ENCODE measurements around the gene CCDC137.
A peak's percentile ranks its signal among the peaks of the same experiment; 100 is the strongest.
"Not testable (repeated sequence)": the region's sequence is repeated elsewhere in the genome, so short reads cannot be mapped to it uniquely, and the experiment has no call there.

CCDC137 gene

GRCh38 chr17:81675515-81676221 lies 9.1 kb downstream of the CCDC137 start:
- DNase-seq (ENCODE audit: low spot score in 2 of 2); H3K4me1 Mint-ChIP-seq; H3K27me3 Mint-ChIP-seq; H3K27ac Mint-ChIP-seq (ENCODE audit: low read depth); H3K9me3 Mint-ChIP-seq; H3K4me3 Mint-ChIP-seq; ATAC-seq (replicated peaks; ENCODE audit: extremely low read depth, poor library complexity, severe bottlenecking): not testable (repeated sequence)
- H3K36me3 Mint-ChIP-seq (ENCODE audit: insufficient read depth) = peaks cover 12% of the 10 kb centered on the region

- H3K4me3 Mint-ChIP-seq = no peak overlapping the region
- peaks cover 7% of the 10 kb centered on the region for H3K4me1 Mint-ChIP-seq
- no peaks in the 10 kb centered on the region for H3K9me3 Mint-ChIP-seq
- H3K27me3 Mint-ChIP-seq = no peaks in the 10 kb centered on the region
- no peak overlapping the region for H3K27ac Mint-ChIP-seq (ENCODE audit: low read depth)
- DNase-seq (ENCODE audit: low spot score in 2 of 2) = no peak
- peaks cover 7% of the 10 kb centered on the region for H3K36me3 Mint-ChIP-seq (ENCODE audit: insufficient read depth)
- ATAC-seq (replicated peaks; ENCODE audit: extremely low read depth, poor library complexity, severe bottlenecking) = no peak
Observed at GRCh38 chr17:81676906-81677305, 10.4 kb downstream of the CCDC137 start.

- ATAC-seq (replicated peaks; ENCODE audit: extremely low read depth, poor library complexity, severe bottlenecking) (no peak), DNase-seq (ENCODE audit: low spot score in 2 of 2) (no peak)
- peaks cover 12% of the 10 kb centered on the region for H3K36me3 Mint-ChIP-seq (ENCODE audit: insufficient read depth)
- peaks cover 30% of the 10 kb centered on the region for H3K4me1 Mint-ChIP-seq
- H3K27me3 Mint-ChIP-seq = no peaks in the 10 kb centered on the region
- no peaks in the 10 kb centered on the region for H3K9me3 Mint-ChIP-seq
- no peak overlapping the region for H3K4me3 Mint-ChIP-seq
- no peak overlapping the region for H3K27ac Mint-ChIP-seq (ENCODE audit: low read depth)
Observed at GRCh38 chr17:81680150-81680549, 13.6 kb downstream of the CCDC137 start.

GRCh38 chr17:81681672-81682071 lies 15.1 kb downstream of the CCDC137 start:
- peaks cover 32% of the 10 kb centered on the region for H3K4me1 Mint-ChIP-seq
- no peak for DNase-seq (ENCODE audit: low spot score in 2 of 2)
- no peaks in the 10 kb centered on the region for H3K9me3 Mint-ChIP-seq
- no peak for ATAC-seq (replicated peaks; ENCODE audit: extremely low read depth, poor library complexity, severe bottlenecking)
- H3K4me3 Mint-ChIP-seq = no peak overlapping the region
- no peaks in the 10 kb centered on the region for H3K27me3 Mint-ChIP-seq
- no peak overlapping the region for H3K27ac Mint-ChIP-seq (ENCODE audit: low read depth)
- peaks cover 21% of the 10 kb centered on the region for H3K36me3 Mint-ChIP-seq (ENCODE audit: insufficient read depth)

GRCh38 chr17:81682565-81683207 lies 16.1 kb downstream of the CCDC137 start:
- peaks cover 37% of the 10 kb centered on the region for H3K4me1 Mint-ChIP-seq
- H3K9me3 Mint-ChIP-seq = no peaks in the 10 kb centered on the region

GRCh38 chr17:81683208-81683583 lies 16.7 kb downstream of the CCDC137 start:
- no peaks in the 10 kb centered on the region for H3K9me3 Mint-ChIP-seq
- peaks cover 37% of the 10 kb centered on the region for H3K4me1 Mint-ChIP-seq
- peak overlapping the region; percentile 75 for H3K27ac Mint-ChIP-seq (ENCODE audit: low read depth)
- H3K36me3 Mint-ChIP-seq (ENCODE audit: insufficient read depth) = peaks cover 26% of the 10 kb centered on the region
- ATAC-seq (replicated peaks; ENCODE audit: extremely low read depth, poor library complexity, severe bottlenecking) (peak; percentile 19), DNase-seq (ENCODE audit: low spot score in 2 of 2) (no peak)
- no peaks in the 10 kb centered on the region for H3K27me3 Mint-ChIP-seq
- H3K4me3 Mint-ChIP-seq = peak overlapping the region; percentile 94

More at GRCh38 chr17:81682565-81683207, 16.1 kb downstream of the CCDC137 start:
- Mint-ChIP-seq H3K36me3 (ENCODE audit: insufficient read depth) (peaks cover 24% of the 10 kb centered on the region), H3K4me3 (peak overlapping the region; percentile 94), H3K27me3 (no peaks in the 10 kb centered on the region), H3K27ac (ENCODE audit: low read depth) (no peak overlapping the region)
- ATAC-seq (replicated peaks; ENCODE audit: extremely low read depth, poor library complexity, severe bottlenecking) (no peak), DNase-seq (ENCODE audit: low spot score in 2 of 2) (no peak)

GRCh38 chr17:81683584-81684441 lies 17.3 kb downstream of the CCDC137 start, which contains the start of the genes ARL16 and HGS:
ARL16 (minus strand) TSS chr17:81683797; CDS start chr17:81683753, 44 bp downstream.
HGS (plus strand) TSS chr17:81684011; CDS start chr17:81684067, 56 bp downstream.
- peak; percentile 99 for ATAC-seq (replicated peaks; ENCODE audit: extremely low read depth, poor library complexity, severe bottlenecking)
- Mint-ChIP-seq H3K36me3 (ENCODE audit: insufficient read depth) (peaks cover 27% of the 10 kb centered on the region), H3K27me3 (no peaks in the 10 kb centered on the region)

GRCh38 chr17:81684442-81684911 lies 17.9 kb downstream of the CCDC137 start:
- Mint-ChIP-seq H3K9me3 (no peaks in the 10 kb centered on the region), H3K36me3 (ENCODE audit: insufficient read depth) (peaks cover 30% of the 10 kb centered on the region), H3K27ac (ENCODE audit: low read depth) (peak overlapping the region; percentile 67), H3K27me3 (no peaks in the 10 kb centered on the region), H3K4me3 (peak overlapping the region; percentile 94), H3K4me1 (peaks cover 47% of the 10 kb centered on the region)
- DNase-seq (ENCODE audit: low spot score in 2 of 2) = no peak
- ATAC-seq (replicated peaks; ENCODE audit: extremely low read depth, poor library complexity, severe bottlenecking) = no peak

More at GRCh38 chr17:81683584-81684441, 17.3 kb downstream of the CCDC137 start, which contains the start of the genes ARL16 and HGS:
- Mint-ChIP-seq H3K9me3 (no peaks in the 10 kb centered on the region), H3K4me1 (peaks cover 40% of the 10 kb centered on the region), H3K4me3 (peak within 1 kb of the TSS; percentile 94), H3K27ac (ENCODE audit: low read depth) (peak within 1 kb of the TSS; percentile 75)
- peak; percentile 95 to 98 for DNase-seq (ENCODE audit: low spot score in 2 of 2)

GRCh38 chr17:81685108-81685507 lies 18.6 kb downstream of the CCDC137 start:
- Mint-ChIP-seq H3K27ac (ENCODE audit: low read depth) (peak overlapping the region; percentile 67), H3K27me3 (no peaks in the 10 kb centered on the region), H3K9me3 (no peaks in the 10 kb centered on the region), H3K4me1 (peaks cover 53% of the 10 kb centered on the region), H3K36me3 (ENCODE audit: insufficient read depth) (peaks cover 29% of the 10 kb centered on the region), H3K4me3 (peak overlapping the region; percentile 94)
- no peak for ATAC-seq (replicated peaks; ENCODE audit: extremely low read depth, poor library complexity, severe bottlenecking)
- DNase-seq (ENCODE audit: low spot score in 2 of 2) = no peak

GRCh38 chr17:81686614-81687013 lies 20.1 kb downstream of the CCDC137 start:
- Mint-ChIP-seq H3K27me3 (no peaks in the 10 kb centered on the region), H3K9me3 (no peaks in the 10 kb centered on the region), H3K4me3 (no peak overlapping the region), H3K27ac (ENCODE audit: low read depth) (no peak overlapping the region), H3K4me1 (peaks cover 54% of the 10 kb centered on the region), H3K36me3 (ENCODE audit: insufficient read depth) (peaks cover 30% of the 10 kb centered on the region)
- DNase-seq (ENCODE audit: low spot score in 2 of 2) = no peak
- no peak for ATAC-seq (replicated peaks; ENCODE audit: extremely low read depth, poor library complexity, severe bottlenecking)

GRCh38 chr17:81687770-81688541 lies 21.4 kb downstream of the CCDC137 start:
- peak overlapping the region; percentile 69 for H3K27ac Mint-ChIP-seq (ENCODE audit: low read depth)
- no peaks in the 10 kb centered on the region for H3K27me3 Mint-ChIP-seq
- H3K4me1 Mint-ChIP-seq = peaks cover 48% of the 10 kb centered on the region
- peaks cover 36% of the 10 kb centered on the region for H3K36me3 Mint-ChIP-seq (ENCODE audit: insufficient read depth)
- ATAC-seq (replicated peaks; ENCODE audit: extremely low read depth, poor library complexity, severe bottlenecking) (no peak), DNase-seq (ENCODE audit: low spot score in 2 of 2) (no peak)
- no peak overlapping the region for H3K4me3 Mint-ChIP-seq
- H3K9me3 Mint-ChIP-seq = no peaks in the 10 kb centered on the region

GRCh38 chr17:81688616-81689015 lies 22.1 kb downstream of the CCDC137 start:
- Mint-ChIP-seq H3K27ac (ENCODE audit: low read depth) (no peak overlapping the region), H3K9me3 (no peaks in the 10 kb centered on the region), H3K27me3 (no peaks in the 10 kb centered on the region), H3K4me1 (peaks cover 44% of the 10 kb centered on the region), H3K36me3 (ENCODE audit: insufficient read depth) (peaks cover 34% of the 10 kb centered on the region), H3K4me3 (no peak overlapping the region)
- ATAC-seq (replicated peaks; ENCODE audit: extremely low read depth, poor library complexity, severe bottlenecking) (no peak), DNase-seq (ENCODE audit: low spot score in 2 of 2) (no peak)

Measured in central memory CD8-positive, alpha-beta T cell (primary cell).